Measurements from ENCODE around the gene PSMB11.

GRCh38 chr14:23054000-23054811, 12.2 kb downstream of the PSMB11 start:
- TF ChIP-seq CTCF (IDR thresholded peaks at IDR 0.05) (peak in 2 of 6 experiments; percentile 19 to 27), EP300 (IDR thresholded peaks at IDR 0.05) (no peak), POLR2A (IDR thresholded peaks at IDR 0.05) (no peak), POLR2AphosphoS5 (IDR thresholded peaks at IDR 0.05) (no peak)
